ENCODE measurements around the gene TDP2.

TDP2 gene

DNA sequence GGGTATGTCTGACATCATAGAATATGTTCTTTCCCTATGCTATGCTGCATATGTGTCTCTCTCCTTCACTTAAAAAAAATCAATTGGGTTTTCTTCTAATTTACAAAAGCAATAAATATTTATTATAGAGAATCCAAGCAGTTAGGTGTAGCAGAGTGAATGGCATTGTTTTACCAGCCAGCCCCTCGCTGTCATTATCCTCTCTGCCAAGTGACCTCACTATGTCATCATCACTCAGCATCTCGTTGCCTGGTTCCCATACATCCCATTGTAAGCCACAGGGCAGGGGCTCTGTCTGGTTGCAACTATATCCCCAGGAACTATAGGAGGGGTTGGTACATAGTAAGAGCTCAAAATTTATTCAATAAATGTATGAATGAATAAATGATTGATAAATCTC, 52.1 kb downstream of the TDP2 start:
- TF ChIP-seq CTCF (conservative IDR thresholded peaks at IDR 0.05; ENCODE audit: control insufficient read depth, insufficient read depth, low read depth, low read length), result no peak
- H3K4me3 ChIP-seq (ENCODE audit: control insufficient read depth, low read depth, low read length), result no peak overlapping the region
- DNase-seq (ENCODE audit: low read depth), result no peak

DNA sequence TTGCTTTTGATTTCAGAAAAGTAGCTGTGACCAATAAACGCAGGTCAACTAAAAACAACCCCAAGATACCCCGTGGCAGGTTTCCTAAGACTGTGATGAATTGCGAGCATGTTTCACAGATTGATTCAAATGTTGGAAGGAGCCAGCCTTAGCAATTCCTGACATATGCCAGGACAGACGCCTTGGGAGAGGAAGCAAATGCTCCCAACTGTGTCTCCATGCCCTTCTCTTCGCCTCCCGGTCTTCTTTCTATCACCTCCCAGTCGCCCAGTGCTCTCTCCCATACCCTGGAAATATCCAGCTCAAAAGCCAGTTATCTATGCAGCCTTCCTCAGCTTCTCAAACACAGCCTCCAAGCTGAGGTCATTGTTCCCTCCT, 52.7 kb downstream of the TDP2 start:
- no peak overlapping the region for H3K4me3 ChIP-seq (ENCODE audit: control insufficient read depth, low read depth, low read length)
- DNase-seq (ENCODE audit: low read depth), result no peak
- TF ChIP-seq CTCF (conservative IDR thresholded peaks at IDR 0.05; ENCODE audit: control insufficient read depth, insufficient read depth, low read depth, low read length), result no peak

- H3K4me3 ChIP-seq (ENCODE audit: control insufficient read depth, low read depth, low read length), result no peak overlapping the region
- no peak for TF ChIP-seq CTCF (conservative IDR thresholded peaks at IDR 0.05; ENCODE audit: control insufficient read depth, insufficient read depth, low read depth, low read length)
- no peak for DNase-seq (ENCODE audit: low read depth)
Measured at GRCh38 chr6:24613361-24614042, 53.2 kb downstream of the TDP2 start.

GRCh38 chr6:24610672-24611071, 56.0 kb downstream of the TDP2 start:
- no peak for DNase-seq (ENCODE audit: low read depth)
- H3K4me3 ChIP-seq (ENCODE audit: control insufficient read depth, low read depth, low read length), result no peak overlapping the region
- TF ChIP-seq CTCF (conservative IDR thresholded peaks at IDR 0.05; ENCODE audit: control insufficient read depth, insufficient read depth, low read depth, low read length), result no peak

DNA sequence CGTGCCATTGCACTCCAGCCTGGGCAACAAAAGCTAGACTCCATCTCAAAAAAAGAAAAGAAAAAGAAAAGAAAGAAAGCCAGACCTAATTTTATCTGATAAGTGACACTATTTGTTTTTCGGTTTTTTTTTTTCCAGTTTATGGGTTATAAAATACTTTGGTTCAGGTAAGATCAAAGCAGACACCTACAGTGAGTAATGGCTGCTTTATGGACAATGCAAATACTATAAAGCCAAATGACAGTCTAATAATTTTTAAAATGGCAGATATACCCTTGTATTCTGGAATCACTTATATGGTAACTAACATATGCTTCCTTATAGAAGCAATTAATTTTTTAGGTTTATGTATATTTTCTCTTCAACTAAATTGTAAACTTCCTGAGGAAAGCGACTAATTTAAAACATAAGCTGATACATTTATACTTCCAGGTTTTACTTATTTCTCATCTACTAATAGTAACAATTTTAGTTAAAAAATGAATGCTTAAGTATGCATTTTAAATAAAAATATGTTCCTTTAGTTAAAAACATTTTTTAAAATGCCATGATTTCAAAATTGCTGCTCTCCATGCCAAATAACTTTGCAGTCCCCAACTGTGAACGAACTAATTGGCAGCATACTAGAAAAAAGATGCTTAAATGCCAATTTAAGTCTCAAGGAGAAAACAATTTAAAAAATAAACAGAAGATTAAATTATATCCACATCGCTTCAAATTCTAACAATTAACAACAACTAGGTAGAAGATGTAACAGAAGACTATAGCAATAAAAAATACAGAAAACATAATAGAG, 59.2 kb downstream of the TDP2 start:
- H3K4me3 ChIP-seq (ENCODE audit: control insufficient read depth, low read depth, low read length), result no peak overlapping the region
- no peak for DNase-seq (ENCODE audit: low read depth)
- no peak for TF ChIP-seq CTCF (conservative IDR thresholded peaks at IDR 0.05; ENCODE audit: control insufficient read depth, insufficient read depth, low read depth, low read length)

DNA sequence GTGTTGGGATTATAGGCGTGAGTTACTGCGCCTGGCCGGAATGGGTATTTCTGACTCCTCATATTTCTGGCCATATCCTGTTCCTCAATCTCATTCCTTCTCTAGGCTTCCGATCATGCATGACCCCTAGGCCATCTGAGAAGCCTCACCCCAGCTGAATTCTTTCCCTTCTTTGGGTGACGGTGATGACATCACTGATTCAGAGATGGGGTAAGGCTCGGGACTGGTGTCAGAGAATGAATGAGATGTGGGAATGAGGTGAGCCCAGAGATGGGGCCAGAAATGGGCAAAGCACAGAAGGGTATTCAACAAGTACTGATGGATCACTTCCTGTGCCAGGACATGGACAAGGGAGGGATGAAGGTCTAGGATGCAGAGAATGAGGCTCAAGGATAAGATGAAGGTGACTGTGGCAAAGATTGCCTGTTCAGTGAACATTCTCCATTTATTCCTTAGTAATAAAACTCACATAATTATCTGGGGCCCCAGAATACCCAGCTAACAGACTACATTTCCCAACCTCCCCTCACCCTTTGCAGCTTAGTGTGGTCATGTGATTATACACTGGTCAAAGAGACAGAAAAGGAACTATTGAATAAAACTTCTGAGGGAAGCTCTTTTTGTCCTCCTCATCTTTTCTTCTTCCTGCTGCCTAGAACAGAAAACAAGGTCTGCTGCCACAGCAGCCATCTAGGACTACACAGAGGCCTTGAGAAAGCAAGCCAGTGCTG, 60.3 kb downstream of the TDP2 start:
- TF ChIP-seq CTCF (conservative IDR thresholded peaks at IDR 0.05; ENCODE audit: control insufficient read depth, insufficient read depth, low read depth, low read length), result no peak
- no peak overlapping the region for H3K4me3 ChIP-seq (ENCODE audit: control insufficient read depth, low read depth, low read length)
- DNase-seq (ENCODE audit: low read depth), result no peak

Measured in fibroblast of mammary gland (primary cell).